Loucy (cell line): ENCODE data around the gene KCNC4.

ENCODE experiments used
- CTCF ChIP-seq: fragments of 200-600 bp; sonication (generic); conservative IDR thresholded peaks from 2 replicates; pipeline ENCODE4 v1.5.1; 2014; ENCODE audit warnings: mild to moderate bottlenecking, antibody characterized with exemption, low read length
- EZH2phosphoT487 ChIP-seq: fragments of 200-600 bp; IDR thresholded peaks from 2 replicates; pipeline ENCODE4 v1.6.1; 2018; ENCODE audit warnings: antibody characterized with exemption, mild to moderate bottlenecking, moderate library complexity, borderline replicate concordance

- TF ChIP-seq CTCF (no peak), EZH2phosphoT487 (no peak)
Observed at GRCh38 chr1:110216844-110217444, 6.8 kb downstream of the KCNC4 start.
